Sigmoid colon (tissue), 7 donors: Measurements from ENCODE around the gene RBFOX2. TPM values are rescaled to one million over a fixed set of nuclear protein-coding genes. Genes with fewer than 3 reads are reported as not detected.
A peak's percentile ranks its signal among the peaks of the same experiment; 100 is the strongest.

ENCODE experiments used
- DNase-seq: peaks from one replicate; pipeline ENCODE4 v3.0.0-alpha.2; 2019
- H3K27ac ChIP-seq, 4 donors: fragments of 200-600 bp; sonication (generic); one replicate each; pipeline ENCODE4 v1.5.1; 2016 to 2019; ENCODE audit warnings: mild to moderate bottlenecking in 1 of 4
- H3K27me3 ChIP-seq, 3 donors: fragments of 200-600 bp; sonication (generic); one replicate each; pipeline ENCODE4 v1.5.1; 2019; ENCODE audit warnings: mild to moderate bottlenecking in 1 of 3
- H3K36me3 ChIP-seq, 4 donors: fragments of 200-600 bp; sonication (generic); one replicate each; pipeline ENCODE4 v1.5.1; 2016 to 2019
- H3K4me1 ChIP-seq, 4 donors: fragments of 200-600 bp; sonication (generic); one replicate each; pipeline ENCODE4 v1.5.1; 2017 to 2019
- H3K4me3 ChIP-seq, 4 donors: fragments of 200-600 bp; sonication (generic); one replicate each; pipeline ENCODE4 v1.5.1; 2017 to 2019; ENCODE audit warnings: mild to moderate bottlenecking in 2 of 4, moderate library complexity in 1 of 4
- H3K9me3 ChIP-seq, 4 donors: fragments of 200-600 bp in 3 of 4; sonication (generic) in 3 of 4; one replicate each; pipeline versions ENCODE4 v1.5.1 to v1.6.1; 2013 to 2019
- EP300 ChIP-seq, 4 donors: sonication (generic); formaldehyde crosslinking; IDR thresholded peaks; one replicate each; pipeline ENCODE4 v1.6.1; 2017; ENCODE audit warnings: antibody characterized with exemption in 4 of 4
- POLR2A ChIP-seq, 2 donors: fragments of 450-650 bp; IDR thresholded peaks; one replicate each; pipeline ENCODE4 v1.6.1; 2016; ENCODE audit warnings: antibody characterized with exemption in 2 of 2, mild to moderate bottlenecking in 2 of 2, moderate library complexity in 2 of 2
- POLR2AphosphoS5 ChIP-seq, 4 donors: sonication (generic); formaldehyde crosslinking; IDR thresholded peaks; one replicate each; pipeline ENCODE4 v1.6.1; 2017; ENCODE audit warnings: antibody characterized with exemption in 4 of 4
- WGBS, 2 donors: extraction: QIAGEN DNeasy Blood & Tissue Kit; methylation state at CpG; one replicate each; pipeline ENCODE4 v1.1.7; 2013; 5-methylcytosine and 5-hydroxymethylcytosine counted together
- intact Hi-C: fragments of 100-400 bp; cut with DNase I; formaldehyde crosslinking; loops from one replicate; pipeline ENCODE4 v1.15.1; 2023
- polyA plus RNA-seq, 3 donors: library from polyadenylated mRNA; stranded (reverse); fragments of 200-250 nt; gene quantifications; one replicate each; pipeline ENCODE4 v1.2.3, GENCODE V29; 2013
- total RNA-seq, 4 donors: library from RNA; depleted of rRNA; stranded (reverse); fragments of >200 nt; gene quantifications; one replicate each; pipeline ENCODE4 v1.1.0, GENCODE V29; 2016
- TF ChIP-seq, protein P1 (sequence below), 4 experiments: fragments of 450-650 bp in 3 of 4; fragments of 200-600 bp in 1 of 4; IDR thresholded peaks; one replicate each; pipeline ENCODE4 v1.5.1; 2016 to 2019; ENCODE audit warnings: antibody characterized with exemption in 4 of 4, mild to moderate bottlenecking in 3 of 4, moderate library complexity in 2 of 4
- donor health status: healthy with polysubstance abuse.
- donor health status: Bipolar disorder and iron deficiency.
- donor health status: healthy.

RBFOX2 gene
- total and polyA plus RNA-seq, 7 donors, result 11.6 to 164 (median 138) TPM

DNA sequence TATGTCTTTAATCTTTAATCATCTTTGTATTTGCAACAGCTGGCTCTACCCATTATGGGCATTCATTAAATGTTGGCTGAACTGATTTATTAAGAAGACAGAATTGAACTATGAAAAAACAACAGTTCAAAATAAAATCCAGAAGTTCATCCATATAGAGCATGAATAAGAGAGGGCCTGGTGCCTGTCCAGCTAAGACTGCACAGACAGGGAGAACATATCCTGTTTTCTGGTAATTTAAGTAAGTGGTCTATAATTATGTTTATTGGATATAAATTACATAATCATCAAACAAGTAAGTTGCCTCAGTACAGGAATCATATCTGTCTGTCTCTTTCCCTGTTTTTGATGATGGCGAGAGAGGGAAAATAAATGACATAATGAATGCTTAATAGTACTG is 137.2 kb downstream of the RBFOX2 start:
- Histone ChIP-seq H3K4me3 (peak overlapping the region in 2 of 4 donors; percentile 53), H3K27me3 (no peaks in the 10 kb centered on the region), H3K9me3 (no peaks in the 10 kb centered on the region), H3K36me3 (no peaks in the 10 kb centered on the region), H3K4me1 (peaks cover 0 to 70% (median 59%) of the 10 kb centered on the region in 4 donors), H3K27ac (peak overlapping the region; percentile 84 to 90 (median 86))
- 95 to 98% methylated on average over 1 of the region's 1 CpG for WGBS, 2 donors
- intact Hi-C loops, result no loop called here
- DNase-seq, result no peak
- TF ChIP-seq, protein P1, sequence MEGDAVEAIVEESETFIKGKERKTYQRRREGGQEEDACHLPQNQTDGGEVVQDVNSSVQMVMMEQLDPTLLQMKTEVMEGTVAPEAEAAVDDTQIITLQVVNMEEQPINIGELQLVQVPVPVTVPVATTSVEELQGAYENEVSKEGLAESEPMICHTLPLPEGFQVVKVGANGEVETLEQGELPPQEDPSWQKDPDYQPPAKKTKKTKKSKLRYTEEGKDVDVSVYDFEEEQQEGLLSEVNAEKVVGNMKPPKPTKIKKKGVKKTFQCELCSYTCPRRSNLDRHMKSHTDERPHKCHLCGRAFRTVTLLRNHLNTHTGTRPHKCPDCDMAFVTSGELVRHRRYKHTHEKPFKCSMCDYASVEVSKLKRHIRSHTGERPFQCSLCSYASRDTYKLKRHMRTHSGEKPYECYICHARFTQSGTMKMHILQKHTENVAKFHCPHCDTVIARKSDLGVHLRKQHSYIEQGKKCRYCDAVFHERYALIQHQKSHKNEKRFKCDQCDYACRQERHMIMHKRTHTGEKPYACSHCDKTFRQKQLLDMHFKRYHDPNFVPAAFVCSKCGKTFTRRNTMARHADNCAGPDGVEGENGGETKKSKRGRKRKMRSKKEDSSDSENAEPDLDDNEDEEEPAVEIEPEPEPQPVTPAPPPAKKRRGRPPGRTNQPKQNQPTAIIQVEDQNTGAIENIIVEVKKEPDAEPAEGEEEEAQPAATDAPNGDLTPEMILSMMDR (IDR thresholded peaks at IDR 0.05), result no peak
- no peak for TF ChIP-seq POLR2A (IDR thresholded peaks at IDR 0.05)

DNA sequence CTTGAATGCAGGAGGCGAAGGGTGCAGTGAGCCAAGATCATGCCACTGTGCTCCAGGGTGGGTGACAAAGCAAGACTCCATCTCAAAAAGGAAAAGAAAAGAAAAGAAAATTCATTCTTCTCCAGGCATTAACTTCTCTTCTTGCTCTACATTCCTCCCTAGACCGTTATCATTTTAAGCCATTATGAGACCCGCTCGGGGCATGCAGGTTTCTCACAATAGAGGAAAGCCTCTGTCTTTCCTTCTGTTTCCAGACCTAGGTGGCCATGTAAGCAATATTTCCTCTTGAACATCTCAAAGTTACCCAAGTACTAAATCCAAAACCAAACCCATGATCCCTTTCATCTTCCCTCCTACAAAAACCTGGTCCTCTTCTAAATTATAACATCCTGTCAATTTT is 139.6 kb downstream of the RBFOX2 start:
- H3K4me1 ChIP-seq, result peaks cover 0 to 61% (median 54%) of the 10 kb centered on the region in 4 donors
- H3K27ac ChIP-seq, result peak overlapping the region in 1 of 4 donors; percentile 85
- no peak overlapping the region for H3K4me3 ChIP-seq
- WGBS, 2 donors, result 97 to 98% methylated on average over 4 of the region's 4 CpGs
- no peak for DNase-seq
- intact Hi-C loops, result no loop called here
- H3K36me3 ChIP-seq, result no peaks in the 10 kb centered on the region
- no peaks in the 10 kb centered on the region for H3K27me3 ChIP-seq
- H3K9me3 ChIP-seq, result no peaks in the 10 kb centered on the region
- TF ChIP-seq POLR2AphosphoS5 (IDR thresholded peaks at IDR 0.05), result no peak

DNA sequence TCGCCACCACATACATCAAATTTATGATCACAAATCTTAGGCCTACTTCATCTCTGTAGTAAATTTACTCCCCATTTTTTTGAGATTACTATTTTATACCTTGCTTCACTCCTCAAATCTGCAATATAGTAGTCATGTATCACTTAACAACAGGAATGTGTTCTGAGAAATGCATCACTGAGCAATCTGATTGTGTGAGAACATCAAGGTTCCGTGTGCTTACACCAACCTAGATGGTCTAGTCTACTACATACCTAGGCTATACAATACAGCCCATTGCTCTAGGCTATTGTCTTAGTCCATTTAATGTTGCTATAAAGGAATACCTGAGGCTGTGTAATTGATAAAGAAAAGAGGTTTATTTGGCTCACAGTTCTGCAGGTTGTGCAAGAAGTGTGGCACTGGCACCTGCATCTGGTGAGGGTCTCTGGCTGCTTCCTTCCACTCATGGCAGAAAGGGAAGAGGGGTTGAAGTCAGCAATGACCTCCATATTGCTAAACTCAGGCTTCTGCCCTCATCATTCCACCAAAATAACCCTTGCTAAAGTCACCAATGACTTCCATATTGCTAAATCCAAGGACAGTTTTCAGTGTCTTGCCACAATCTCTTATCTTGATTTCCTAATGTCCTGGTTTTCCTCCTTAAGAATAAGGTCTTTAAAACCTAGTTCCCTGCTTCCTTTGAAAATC is 140.3 kb downstream of the RBFOX2 start:
- Histone ChIP-seq H3K27me3 (no peaks in the 10 kb centered on the region), H3K9me3 (no peaks in the 10 kb centered on the region), H3K4me1 (peaks cover 0 to 69% (median 59%) of the 10 kb centered on the region in 4 donors), H3K36me3 (no peaks in the 10 kb centered on the region), H3K4me3 (no peak overlapping the region), H3K27ac (peak overlapping the region in 2 of 4 donors; percentile 54 to 85)
- WGBS, 2 donors, result 96% methylated on average over 2 of the region's 2 CpGs
- intact Hi-C loops, result no loop called here
- TF ChIP-seq POLR2AphosphoS5 (IDR thresholded peaks at IDR 0.05) (no peak), POLR2A (IDR thresholded peaks at IDR 0.05) (no peak), EP300 (IDR thresholded peaks at IDR 0.05) (no peak)
- TF ChIP-seq, protein P1 (IDR thresholded peaks at IDR 0.05), result no peak
- DNase-seq, result no peak

DNA sequence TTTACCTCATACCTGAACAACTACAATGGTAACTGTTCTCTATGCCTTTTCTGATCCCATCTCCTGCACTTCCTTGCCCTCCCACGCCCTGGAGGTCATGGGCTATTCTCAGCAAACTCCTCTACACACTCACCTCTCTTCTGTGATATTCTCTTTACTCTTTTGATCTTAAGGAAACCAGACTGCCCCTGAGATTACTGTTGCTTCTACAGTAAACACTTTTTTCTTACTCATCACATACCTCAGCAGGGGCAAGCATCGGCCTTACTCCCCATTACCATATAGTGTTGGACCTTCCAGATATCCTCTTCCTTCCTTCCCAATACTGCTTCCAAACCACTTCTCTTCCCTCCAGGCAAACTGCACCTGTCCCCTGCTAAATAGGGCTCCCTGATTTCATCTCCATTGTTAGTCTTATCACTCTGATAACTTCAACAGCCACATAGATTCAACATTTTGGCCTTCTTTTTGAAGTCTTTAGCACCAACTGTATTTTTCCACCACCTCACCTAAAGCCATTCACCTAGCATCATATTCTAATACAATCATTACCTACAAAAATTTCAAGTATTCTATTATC is 141.2 kb downstream of the RBFOX2 start:
- H3K4me1 ChIP-seq, result peaks cover 0 to 69% (median 59%) of the 10 kb centered on the region in 4 donors
- no peaks in the 10 kb centered on the region for H3K9me3 ChIP-seq
- no peaks in the 10 kb centered on the region for H3K36me3 ChIP-seq
- intact Hi-C loops, result no loop called here
- 90 to 94% methylated on average over 2 of the region's 2 CpGs for WGBS, 2 donors
- DNase-seq, result no peak
- no peak for TF ChIP-seq POLR2AphosphoS5 (IDR thresholded peaks at IDR 0.05)
- TF ChIP-seq EP300 (IDR thresholded peaks at IDR 0.05), result no peak
- no peak for TF ChIP-seq POLR2A (IDR thresholded peaks at IDR 0.05)
- TF ChIP-seq, protein P1 (IDR thresholded peaks at IDR 0.05), result no peak
- no peaks in the 10 kb centered on the region for H3K27me3 ChIP-seq
- peak overlapping the region in 2 of 4 donors; percentile 48 to 54 for H3K27ac ChIP-seq
- no peak overlapping the region for H3K4me3 ChIP-seq

DNA sequence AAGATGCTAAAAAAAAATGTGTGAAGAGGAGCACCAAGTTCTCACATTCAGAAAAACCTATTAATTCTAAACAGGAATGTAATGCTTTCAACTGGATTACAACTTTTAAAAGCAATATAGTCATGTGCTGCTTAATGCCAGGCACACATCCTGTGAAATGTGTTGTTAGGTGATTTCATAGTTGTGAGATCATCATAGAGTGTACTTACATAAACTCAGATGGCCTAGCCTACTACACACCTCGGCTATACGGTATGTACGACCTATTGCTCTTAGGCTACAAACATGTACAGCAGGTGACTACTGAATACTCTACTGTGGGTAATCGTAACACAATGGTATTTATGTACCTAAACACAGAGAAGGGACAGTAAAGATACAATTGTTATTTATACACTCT is 142.3 kb downstream of the RBFOX2 start:
- no peak for TF ChIP-seq POLR2AphosphoS5 (IDR thresholded peaks at IDR 0.05)
- no peak for TF ChIP-seq POLR2A (IDR thresholded peaks at IDR 0.05)
- TF ChIP-seq, protein P1 (IDR thresholded peaks at IDR 0.05), result no peak
- TF ChIP-seq EP300 (IDR thresholded peaks at IDR 0.05), result no peak
- H3K4me3 ChIP-seq, result no peak overlapping the region
- intact Hi-C loops, result no loop called here
- H3K4me1 ChIP-seq, result peaks cover 0 to 69% (median 60%) of the 10 kb centered on the region in 4 donors
- DNase-seq, result no peak
- H3K9me3 ChIP-seq, result no peaks in the 10 kb centered on the region
- WGBS, 2 donors, result 87% methylated on average over 4 of the region's 4 CpGs
- H3K27me3 ChIP-seq, result no peaks in the 10 kb centered on the region
- peak overlapping the region in 2 of 4 donors; percentile 48 to 54 for H3K27ac ChIP-seq
- no peaks in the 10 kb centered on the region for H3K36me3 ChIP-seq
